Vagina (tissue), 2 donors: ENCODE results near the gene PUS10. TPM values are rescaled to one million over a fixed set of nuclear protein-coding genes. Genes with fewer than 3 reads are reported as not detected.

ENCODE experiments used
- DNase-seq, 2 donors: peaks; one replicate each; pipeline ENCODE4 v3.0.0-alpha.2; 2017; ENCODE audit errors: extremely low spot score in 2 of 2
- H3K27ac ChIP-seq: fragments of 200-600 bp; sonication (generic); one replicate; pipeline ENCODE4 v1.5.1; 2019
- H3K27me3 ChIP-seq: fragments of 200-600 bp; sonication (generic); one replicate; pipeline ENCODE4 v1.5.1; 2019
- H3K36me3 ChIP-seq, 2 donors: fragments of 200-600 bp; sonication (generic); one replicate each; pipeline ENCODE4 v1.5.1; 2017 to 2019
- H3K4me1 ChIP-seq: fragments of 200-600 bp; sonication (generic); one replicate; pipeline ENCODE4 v1.5.1; 2019
- H3K4me3 ChIP-seq, 2 donors: fragments of 200-600 bp; sonication (generic); 1 replicate in 1 of 2; 2 replicates in 1 of 2; pipeline ENCODE4 v1.5.1; 2016 to 2019
- H3K9me3 ChIP-seq: fragments of 200-600 bp; sonication (generic); one replicate; pipeline ENCODE4 v1.5.1; 2019
- CTCF ChIP-seq, 3 experiments: fragments of 450-650 bp in 2 of 3; fragments of 200-600 bp in 1 of 3; sonication (generic) in 1 of 3; IDR thresholded peaks; one replicate each; pipeline ENCODE4 v1.5.1; 2017 to 2019; ENCODE audit warnings: antibody characterized with exemption in 3 of 3, mild to moderate bottlenecking in 2 of 3, moderate library complexity in 2 of 3
- POLR2A ChIP-seq, 2 donors: fragments of 450-650 bp; IDR thresholded peaks; one replicate each; pipeline ENCODE4 v1.6.1; 2017; ENCODE audit warnings: antibody characterized with exemption in 2 of 2, mild to moderate bottlenecking in 2 of 2, moderate library complexity in 2 of 2
- POLR2AphosphoS5 ChIP-seq, 2 donors: sonication (generic); formaldehyde crosslinking; IDR thresholded peaks; one replicate each; pipeline ENCODE4 v1.9.0; 2017; ENCODE audit warnings: antibody characterized with exemption in 2 of 2, mild to moderate bottlenecking in 2 of 2, low read depth in 1 of 2; ENCODE audit not compliant: insufficient read depth in 1 of 2
- intact Hi-C: fragments of 100-400 bp; cut with DNase I; formaldehyde crosslinking; loops from one replicate; pipeline ENCODE4 v1.15.1; 2023
- total RNA-seq: library from RNA; depleted of rRNA; stranded (reverse); fragments of >200 nt; gene quantifications from one replicate; pipeline ENCODE4 v1.2.3, GENCODE V29; 2016

PUS10 gene
- total RNA-seq, 1 donor from 2014 or later, result 3.2 TPM

GRCh38 chr2:60977562-60977895 lies 40.5 kb downstream of the PUS10 start:
- H3K27me3 ChIP-seq, result no peaks in the 10 kb centered on the region
- intact Hi-C loops, result no loop called here
- TF ChIP-seq POLR2A (IDR thresholded peaks at IDR 0.05), result no peak
- no peak overlapping the region for H3K27ac ChIP-seq
- no peaks in the 10 kb centered on the region for H3K4me1 ChIP-seq
- no peak overlapping the region for H3K4me3 ChIP-seq
- no peaks in the 10 kb centered on the region for H3K36me3 ChIP-seq
- H3K9me3 ChIP-seq, result no peaks in the 10 kb centered on the region
- no peak for DNase-seq

- intact Hi-C loops, result no loop called here
- no peaks in the 10 kb centered on the region for H3K27me3 ChIP-seq
- no peak for DNase-seq
- no peak overlapping the region for H3K4me3 ChIP-seq
- no peaks in the 10 kb centered on the region for H3K4me1 ChIP-seq
- no peaks in the 10 kb centered on the region for H3K36me3 ChIP-seq
- no peak overlapping the region for H3K27ac ChIP-seq
- H3K9me3 ChIP-seq, result no peaks in the 10 kb centered on the region
- TF ChIP-seq CTCF (IDR thresholded peaks at IDR 0.05) (no peak), POLR2AphosphoS5 (IDR thresholded peaks at IDR 0.05; ENCODE audit: insufficient read depth in 1 of 2, low read depth in 1 of 2) (no peak), POLR2A (IDR thresholded peaks at IDR 0.05) (no peak)
Measured at GRCh38 chr2:60976875-60977561, 41.0 kb downstream of the PUS10 start.

- H3K27ac ChIP-seq, result no peak overlapping the region
- TF ChIP-seq POLR2A (IDR thresholded peaks at IDR 0.05) (no peak), POLR2AphosphoS5 (IDR thresholded peaks at IDR 0.05; ENCODE audit: insufficient read depth in 1 of 2, low read depth in 1 of 2) (no peak), CTCF (IDR thresholded peaks at IDR 0.05) (no peak)
- DNase-seq, result no peak
- intact Hi-C loops, result no loop called here
- H3K4me3 ChIP-seq, result no peak overlapping the region
- no peaks in the 10 kb centered on the region for H3K9me3 ChIP-seq
- no peaks in the 10 kb centered on the region for H3K27me3 ChIP-seq
- H3K36me3 ChIP-seq, result no peaks in the 10 kb centered on the region
- no peaks in the 10 kb centered on the region for H3K4me1 ChIP-seq
Measured at GRCh38 chr2:60976256-60976850, 41.7 kb downstream of the PUS10 start.

GRCh38 chr2:60974652-60975051 lies 43.4 kb downstream of the PUS10 start:
- Histone ChIP-seq H3K9me3 (no peaks in the 10 kb centered on the region), H3K27me3 (no peaks in the 10 kb centered on the region), H3K27ac (no peak overlapping the region), H3K36me3 (no peaks in the 10 kb centered on the region), H3K4me1 (no peaks in the 10 kb centered on the region), H3K4me3 (no peak overlapping the region)
- intact Hi-C loops, result no loop called here
- TF ChIP-seq POLR2A (IDR thresholded peaks at IDR 0.05), result no peak
- no peak for TF ChIP-seq CTCF (IDR thresholded peaks at IDR 0.05)
- TF ChIP-seq POLR2AphosphoS5 (IDR thresholded peaks at IDR 0.05; ENCODE audit: insufficient read depth in 1 of 2, low read depth in 1 of 2), result no peak
- DNase-seq, result no peak

- Histone ChIP-seq H3K4me1 (no peaks in the 10 kb centered on the region), H3K27me3 (no peaks in the 10 kb centered on the region), H3K36me3 (no peaks in the 10 kb centered on the region), H3K27ac (no peak overlapping the region), H3K9me3 (no peaks in the 10 kb centered on the region), H3K4me3 (no peak overlapping the region)
- no peak for DNase-seq
- TF ChIP-seq POLR2A (IDR thresholded peaks at IDR 0.05), result no peak
- TF ChIP-seq POLR2AphosphoS5 (IDR thresholded peaks at IDR 0.05; ENCODE audit: insufficient read depth in 1 of 2, low read depth in 1 of 2), result no peak
- TF ChIP-seq CTCF (IDR thresholded peaks at IDR 0.05), result no peak
- intact Hi-C loops, result no loop called here
Measured at GRCh38 chr2:60973705-60974104, 44.4 kb downstream of the PUS10 start.
